Heart left ventricle (tissue), 16 donors: Measurements from ENCODE around the gene CDH7. TPM values are rescaled to one million over a fixed set of nuclear protein-coding genes. Genes with fewer than 3 reads are reported as not detected.

ENCODE experiments used
- ATAC-seq, 4 donors: fragments of 200-7000 bp; cut with Tn5 transposase; one replicate each; pipeline ENCODE4 v1.9.1; 2020 to 2022; ENCODE audit warnings: moderate library complexity in 4 of 4, mild to moderate bottlenecking in 3 of 4, moderate number of reproducible peaks in 1 of 4
- DNase-seq, 5 donors: peaks; one replicate each; pipeline ENCODE4 v3.0.0-alpha.2; 2020
- H3K27ac ChIP-seq, 12 donors: fragments of 200-600 bp; sonication (generic) in 4 of 12; one replicate each; pipeline versions ENCODE4 v1.5.0 to v1.8.0; 2016 to 2022; ENCODE audit warnings: mild to moderate bottlenecking in 2 of 12
- H3K27me3 ChIP-seq, 9 donors: fragments of 200-600 bp; sonication (generic) in 2 of 9; one replicate each; pipeline versions ENCODE4 v1.5.1 to v1.8.0; 2016 to 2022; ENCODE audit warnings: mild to moderate bottlenecking in 3 of 9
- H3K36me3 ChIP-seq, 9 donors: fragments of 200-600 bp; sonication (generic) in 2 of 9; one replicate each; pipeline versions ENCODE4 v1.5.0 to v1.8.0; 2018 to 2022; ENCODE audit warnings: mild to moderate bottlenecking in 2 of 9
- H3K4me1 ChIP-seq, 12 donors: fragments of 200-600 bp; sonication (generic) in 4 of 12; one replicate each; pipeline versions ENCODE4 v1.5.0 to v1.8.0; 2016 to 2022; ENCODE audit warnings: mild to moderate bottlenecking in 3 of 12
- H3K4me3 ChIP-seq, 12 donors: fragments of 200-600 bp; sonication (generic) in 4 of 12; one replicate each; pipeline versions ENCODE4 v1.5.0 to v1.8.0; 2017 to 2022; ENCODE audit warnings: mild to moderate bottlenecking in 9 of 12, moderate library complexity in 4 of 12
- H3K9me3 ChIP-seq, 12 donors: fragments of 200-600 bp; sonication (generic) in 4 of 12; one replicate each; pipeline versions ENCODE4 v1.5.0 to v1.8.0; 2016 to 2022; ENCODE audit warnings: mild to moderate bottlenecking in 1 of 12
- CTCF ChIP-seq, 12 donors: fragments of 200-600 bp; sonication (generic) in 4 of 12; IDR thresholded peaks; one replicate each; pipeline versions ENCODE4 v1.5.0 to v1.8.0; 2018 to 2022; ENCODE audit warnings: antibody characterized with exemption in 12 of 12, mild to moderate bottlenecking in 5 of 12
- POLR2A ChIP-seq, 2 donors: fragments of 450-650 bp; IDR thresholded peaks; one replicate each; pipeline ENCODE4 v1.6.1; 2017; ENCODE audit warnings: antibody characterized with exemption in 2 of 2, mild to moderate bottlenecking in 2 of 2, moderate library complexity in 2 of 2
- WGBS, 4 donors: extraction: QIAGEN DNeasy Blood & Tissue Kit in 2 of 4; methylation state at CpG; one replicate each; pipeline versions ENCODE4 v1.1.5 to v1.1.7; 2013 to 2018; 5-methylcytosine and 5-hydroxymethylcytosine counted together
- intact Hi-C, 10 donors: fragments of 100-400 bp; cut with DNase I; formaldehyde crosslinking; loops; one replicate each; pipeline versions ENCODE4 v1.11.1 to v1.14.2; 2022
- polyA plus RNA-seq, 2 donors: library from polyadenylated mRNA; stranded (reverse); fragments of 200-250 nt; gene quantifications; one replicate each; pipeline ENCODE4 v1.2.3, GENCODE V29; 2013
- total RNA-seq, 9 donors: library from RNA; depleted of rRNA in 2 of 9; stranded (reverse); fragments of >200 nt in 2 of 9; fragmentation: NEBNext Ultra II Directional in 3 of 9; extraction: Animal tissue kit (Norgen Biotek cat#: 25700) in 3 of 9; gene quantifications; one replicate each; pipeline versions ENCODE4 v1.1.0 to v1.2.4, GENCODE V29; 2016 to 2023
- donor health status: ischemic (EF 13 %, LVEDD 7.1; RV severe dilation, severe dysfunction).
- donor health status: healthy with polysubstance abuse.
- donor health status: DM: no; HTN: yes; CAD: no.
- donor health status: DM: no; HTN: no; CAD: no.
- donor health status: ischemic (EF 25% LVEDD 6.9; RV normal size, moderate dysfunction).
- donor health status: ischemic (EF 25% LVEDD 5.7; RV mildly dilated, moderate dysfunction).
- donor health status: healthy.
- donor health status: DM: yes; HTN: yes; CAD: no.
- donor health status: ischemic (EF 35%, LVEDD 5.7; RV mildly dilated, moderate dysfunction).
- donor health status: nonischemic (EF 11% LVEDD 7.7; RV severe dilation, severe dysfunction).
- donor health status: DM: yes; HTN: yes; CAD: no.
- donor health status: PGD.
- donor health status: ischemic (EF 29% LVEDD 5.4; RV normal size, mild dysfunction).
- donor health status: nonischemic (EF 23%, LVEDD 6.1; RV moderate dilation, normal function).

CDH7 gene
- total and polyA plus RNA-seq, 11 donors, result 0.04 TPM; not detected in 10

DNA sequence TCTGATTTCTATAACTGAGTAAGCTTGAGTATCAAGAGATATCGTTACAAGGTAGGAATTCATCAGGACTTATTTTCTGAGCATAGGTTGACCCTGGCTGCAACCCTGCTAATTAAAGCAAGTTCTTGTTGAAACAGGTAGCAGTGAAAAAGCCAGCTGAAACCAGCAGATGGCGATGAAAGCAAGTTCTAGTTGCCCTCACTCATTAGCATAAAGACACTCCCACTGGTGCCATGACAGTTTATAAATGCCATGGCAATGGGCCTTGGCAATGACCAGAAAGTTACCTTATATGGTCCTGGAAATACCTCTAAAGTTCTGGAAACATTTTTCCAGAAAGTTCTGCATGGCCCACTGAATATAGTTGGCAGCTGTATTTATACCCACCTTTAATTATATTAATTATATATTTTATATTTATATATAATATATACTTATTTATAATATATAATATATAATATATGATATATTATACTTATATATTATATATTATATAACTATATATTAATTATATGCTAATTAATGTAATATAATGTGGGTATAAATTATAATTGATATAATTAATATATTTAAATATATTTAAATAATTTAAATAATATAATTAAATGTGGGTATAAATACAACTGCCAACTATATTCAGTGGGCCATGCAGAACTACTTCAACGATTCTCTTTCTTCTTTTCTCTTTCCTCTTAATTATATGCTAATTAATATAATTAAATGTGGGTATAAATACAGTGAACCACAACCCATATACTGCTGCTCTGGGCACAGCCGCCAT is 188.0 kb downstream of the CDH7 start:
- Histone ChIP-seq H3K27ac (no peak overlapping the region), H3K27me3 (no peaks in the 10 kb centered on the region), H3K4me1 (no peaks in the 10 kb centered on the region), H3K4me3 (no peak overlapping the region), H3K36me3 (no peaks in the 10 kb centered on the region), H3K9me3 (no peaks in the 10 kb centered on the region)
- DNase-seq (no peak), ATAC-seq (no peak)
- intact Hi-C loops, result no loop called here
- peak in 1 of 12 donors; percentile 8 for TF ChIP-seq CTCF (IDR thresholded peaks at IDR 0.05)
- no peak for TF ChIP-seq POLR2A (IDR thresholded peaks at IDR 0.05)
- 77 to 81% (median 80%) methylated on average over 4 of the region's 4 CpGs for WGBS, 4 donors
